ENCODE data around the gene SMYD2.

- TF ChIP-seq POLR2A (IDR thresholded peaks at IDR 0.05; ENCODE audit: low read depth, low read length) (no peak), POLR2AphosphoS5 (IDR thresholded peaks at IDR 0.05; ENCODE audit: low read depth, low read length) (no peak), SPI1 (IDR thresholded peaks at IDR 0.05; ENCODE audit: low read depth, low read length) (no peak)
Observed at GRCh38 chr1:214317300-214317699, 36.3 kb downstream of the SMYD2 start.
